Suprapubic skin (tissue), 4 donors: ENCODE measurements around the gene ANKRD63.

Experiments
- CTCF ChIP-seq, 2 donors: fragments of 200-600 bp in 1 of 2; fragments of 450-650 bp in 1 of 2; sonication (generic) in 1 of 2; IDR thresholded peaks; one replicate each; pipeline ENCODE4 v1.5.1; 2016 to 2019; ENCODE audit warnings: antibody characterized with exemption in 2 of 2, mild to moderate bottlenecking in 1 of 2, moderate library complexity in 1 of 2
- EP300 ChIP-seq: sonication (generic); formaldehyde crosslinking; IDR thresholded peaks from one replicate; pipeline ENCODE4 v1.6.1; 2017; ENCODE audit warnings: antibody characterized with exemption
- POLR2A ChIP-seq, 2 donors: fragments of 450-650 bp; IDR thresholded peaks; one replicate each; pipeline ENCODE4 v1.6.1; 2017; ENCODE audit warnings: antibody characterized with exemption in 2 of 2, mild to moderate bottlenecking in 2 of 2, moderate library complexity in 2 of 2
- POLR2AphosphoS5 ChIP-seq, 3 donors: sonication (generic); formaldehyde crosslinking; IDR thresholded peaks; one replicate each; pipeline ENCODE4 v1.6.1; 2017; ENCODE audit warnings: antibody characterized with exemption in 3 of 3

DNA sequence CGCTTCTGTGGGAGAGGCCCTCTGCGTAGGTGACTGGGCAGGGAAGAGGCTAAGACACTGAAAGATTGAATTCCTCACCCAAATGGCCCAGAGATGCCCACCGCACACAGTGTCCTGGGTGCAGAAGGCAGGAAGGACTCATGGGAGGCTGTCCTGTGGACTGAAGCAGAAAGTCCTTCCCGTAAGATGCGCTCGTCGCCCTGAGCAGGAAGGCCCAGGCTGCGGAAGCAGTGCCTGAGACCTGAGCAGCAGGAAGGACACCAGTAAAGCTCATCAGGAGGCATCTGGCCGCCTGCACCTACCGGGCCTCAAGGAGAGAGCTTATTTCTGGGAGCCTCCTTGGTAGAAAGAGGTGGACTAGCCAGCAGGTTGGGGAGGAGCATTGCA, 40.7 kb downstream of the ANKRD63 start:
- no peak for TF ChIP-seq CTCF (IDR thresholded peaks at IDR 0.05)
- TF ChIP-seq POLR2AphosphoS5 (IDR thresholded peaks at IDR 0.05) = no peak
- no peak for TF ChIP-seq EP300
- no peak for TF ChIP-seq POLR2A (IDR thresholded peaks at IDR 0.05)
